A673 (cell line): ENCODE data around the gene NRDE2. TPM values are rescaled to one million over a fixed set of nuclear protein-coding genes. Genes with fewer than 3 reads are reported as not detected.

Experiments
- BruUV-seq: library from RNA; stranded (reverse); fragments of 400-500 nt; replicated peaks from 2 replicates; lab custom pipeline; 2021; lab: Mats Ljungman, UMichigan
- CTCF ChIA-PET: fragments of 300-600 bp; sonication (Branson Sonifier 250); formaldehyde crosslinking; loops from one replicate; lab custom pipeline; 2022; ENCODE audit warnings: antibody characterized with exemption; lab: Charles Lee
- POLR2A ChIA-PET: fragments of 300-600 bp; sonication (Branson Sonifier 250); formaldehyde crosslinking; loops from one replicate; lab custom pipeline; 2022; ENCODE audit warnings: antibody characterized with exemption; ENCODE audit not compliant: low non-redundant PET; lab: Charles Lee
- DNase-seq: peaks from one replicate; pipeline ENCODE4 v3.0.0-alpha.2; 2015; ENCODE audit warnings: low spot score
- H3K27ac ChIP-seq: fragments of 200-600 bp; sonication (generic); 2 replicates; pipeline ENCODE4 v1.5.1; 2016; ENCODE audit warnings: mixed run types, low read depth, mild to moderate bottlenecking, mixed read lengths, antibody characterized with exemption, low read length; ENCODE audit not compliant: poor library complexity, severe bottlenecking
- H3K27me3 ChIP-seq: fragments of 200-600 bp; sonication (generic); replicated peaks from 2 replicates; pipeline ENCODE4 v1.6.1; 2017; ENCODE audit warnings: mixed run types, low read depth, mild to moderate bottlenecking, mixed read lengths, antibody characterized with exemption, low read length; ENCODE audit not compliant: insufficient read depth, poor library complexity
- H3K36me3 ChIP-seq: fragments of 200-600 bp; sonication (generic); 2 replicates; pipeline ENCODE4 v1.6.1; 2016; ENCODE audit warnings: mixed run types, mild to moderate bottlenecking, mixed read lengths, antibody characterized with exemption, low read length; ENCODE audit not compliant: insufficient read depth, poor library complexity, severe bottlenecking
- H3K4me1 ChIP-seq: fragments of 200-600 bp; sonication (generic); 2 replicates; pipeline ENCODE4 v1.6.1; 2017; ENCODE audit warnings: mixed run types, mild to moderate bottlenecking, mixed read lengths, antibody characterized with exemption, low read length; ENCODE audit not compliant: insufficient read depth, poor library complexity, severe bottlenecking
- H3K4me3 ChIP-seq: fragments of 200-600 bp; sonication (generic); 2 replicates; pipeline ENCODE4 v1.5.1; 2016; ENCODE audit warnings: low read depth, mixed run types, mild to moderate bottlenecking, mixed read lengths, low read length; ENCODE audit not compliant: poor library complexity, severe bottlenecking
- H3K9me3 ChIP-seq: fragments of 200-600 bp; sonication (generic); 2 replicates; pipeline ENCODE4 v1.6.1; 2016; ENCODE audit warnings: mixed run types, low read depth, mild to moderate bottlenecking, mixed read lengths, antibody characterized with exemption, low read length; ENCODE audit not compliant: poor library complexity, severe bottlenecking
- EZH2 ChIP-seq: fragments of 200-600 bp; sonication (generic); IDR thresholded peaks from 2 replicates; pipeline ENCODE4 v1.6.1; 2017; ENCODE audit warnings: borderline replicate concordance, low read depth, mild to moderate bottlenecking, mixed read lengths, antibody characterized with exemption, low read length; ENCODE audit not compliant: poor library complexity, severe bottlenecking
- intact Hi-C: fragments of 100-400 bp; cut with micrococcal nuclease; formaldehyde crosslinking; loops from one replicate; pipeline ENCODE4 v1.10.0; 2022; ENCODE audit not compliant: unreplicated experiment
- total RNA-seq: library from RNA; stranded (reverse); gene quantifications from 2 replicates; pipeline ENCODE4 v1.2.3, GENCODE V29; 2021
- TF ChIP-seq, protein P1 (sequence below): fragments of 300-800, 200-600 bp; sonication (generic); conservative IDR thresholded peaks from 2 replicates; pipeline ENCODE4 v1.5.1; 2017; ENCODE audit warnings: low read depth, mild to moderate bottlenecking, antibody characterized with exemption, low read length, moderate library complexity, mixed read lengths

Gene NRDE2
- total RNA-seq, 1 experiment from 2014 or later, result 19.7 TPM

DNA sequence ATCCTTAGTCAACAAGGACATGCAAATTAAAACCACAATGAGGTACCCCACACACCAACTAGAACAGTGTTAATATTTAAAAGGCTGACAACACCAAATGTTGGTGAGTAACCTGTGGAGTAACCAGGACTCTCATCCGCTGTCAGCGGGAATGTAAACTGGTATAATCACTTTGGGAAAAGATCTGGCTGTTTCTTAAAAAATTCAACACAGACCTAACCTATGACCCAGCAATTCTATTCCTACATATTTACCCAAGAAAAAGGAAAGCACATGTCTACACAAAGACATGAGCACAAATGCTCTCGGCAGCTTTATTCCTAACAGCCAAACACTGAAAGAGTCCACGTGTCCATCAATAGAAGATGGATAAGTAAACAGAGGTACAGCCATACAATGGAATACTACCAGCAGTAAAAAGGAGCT lies 26.6 kb downstream of the NRDE2 start:
- Histone ChIP-seq H3K4me1 (peaks cover 15% of the 10 kb centered on the region), H3K4me3 (no peak overlapping the region), H3K27ac (no peak overlapping the region), H3K27me3 (no peaks in the 10 kb centered on the region), H3K36me3 (no peaks in the 10 kb centered on the region), H3K9me3 (no peaks in the 10 kb centered on the region)
- BruUV-seq, result no TSS peak
- TF ChIP-seq, protein P1, sequence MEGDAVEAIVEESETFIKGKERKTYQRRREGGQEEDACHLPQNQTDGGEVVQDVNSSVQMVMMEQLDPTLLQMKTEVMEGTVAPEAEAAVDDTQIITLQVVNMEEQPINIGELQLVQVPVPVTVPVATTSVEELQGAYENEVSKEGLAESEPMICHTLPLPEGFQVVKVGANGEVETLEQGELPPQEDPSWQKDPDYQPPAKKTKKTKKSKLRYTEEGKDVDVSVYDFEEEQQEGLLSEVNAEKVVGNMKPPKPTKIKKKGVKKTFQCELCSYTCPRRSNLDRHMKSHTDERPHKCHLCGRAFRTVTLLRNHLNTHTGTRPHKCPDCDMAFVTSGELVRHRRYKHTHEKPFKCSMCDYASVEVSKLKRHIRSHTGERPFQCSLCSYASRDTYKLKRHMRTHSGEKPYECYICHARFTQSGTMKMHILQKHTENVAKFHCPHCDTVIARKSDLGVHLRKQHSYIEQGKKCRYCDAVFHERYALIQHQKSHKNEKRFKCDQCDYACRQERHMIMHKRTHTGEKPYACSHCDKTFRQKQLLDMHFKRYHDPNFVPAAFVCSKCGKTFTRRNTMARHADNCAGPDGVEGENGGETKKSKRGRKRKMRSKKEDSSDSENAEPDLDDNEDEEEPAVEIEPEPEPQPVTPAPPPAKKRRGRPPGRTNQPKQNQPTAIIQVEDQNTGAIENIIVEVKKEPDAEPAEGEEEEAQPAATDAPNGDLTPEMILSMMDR, result no peak
- no peak for TF ChIP-seq EZH2
- ChIA-PET POLR2A (interaction anchor here (0.7 kb wide), 1 partner anchor 82 kb away, joined by 5 read pairs; no protein-coding TSS in a partner anchor), CTCF (no interaction called here)
- intact Hi-C loops, result no loop called here
- DNase-seq, result no peak

DNA sequence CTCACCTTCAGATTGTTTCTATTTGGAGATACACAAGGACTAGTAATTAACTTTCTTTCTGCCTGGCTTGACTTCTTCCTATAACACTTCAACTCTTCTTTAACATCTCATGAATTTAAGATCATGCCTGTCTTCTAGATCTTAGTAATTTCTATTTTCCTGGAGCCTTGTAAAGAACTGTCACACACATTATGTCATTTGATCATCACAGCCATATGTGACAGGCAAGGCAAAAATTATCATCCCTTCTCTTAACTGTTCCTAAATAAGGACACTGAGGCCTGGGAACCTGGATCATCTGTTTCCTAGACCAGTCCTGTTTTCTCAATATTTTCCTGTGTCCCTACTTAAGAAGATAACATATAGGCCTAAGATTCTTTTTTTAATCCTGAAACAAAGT lies 27.2 kb downstream of the NRDE2 start:
- no TSS peak for BruUV-seq
- DNase-seq, result no peak
- Histone ChIP-seq H3K27me3 (no peaks in the 10 kb centered on the region), H3K9me3 (no peaks in the 10 kb centered on the region), H3K4me3 (no peak overlapping the region), H3K36me3 (no peaks in the 10 kb centered on the region), H3K4me1 (peaks cover 21% of the 10 kb centered on the region), H3K27ac (no peak overlapping the region)
- POLR2A ChIA-PET, result no interaction called here
- intact Hi-C loops, result loop anchor here (5.0 kb wide), 3 partner anchors 93 to 593 kb away; partner anchors contain the start of gene CALM1
- CTCF ChIA-PET, result no interaction called here
- TF ChIP-seq EZH2, result no peak
- TF ChIP-seq, protein P1, result no peak

DNA sequence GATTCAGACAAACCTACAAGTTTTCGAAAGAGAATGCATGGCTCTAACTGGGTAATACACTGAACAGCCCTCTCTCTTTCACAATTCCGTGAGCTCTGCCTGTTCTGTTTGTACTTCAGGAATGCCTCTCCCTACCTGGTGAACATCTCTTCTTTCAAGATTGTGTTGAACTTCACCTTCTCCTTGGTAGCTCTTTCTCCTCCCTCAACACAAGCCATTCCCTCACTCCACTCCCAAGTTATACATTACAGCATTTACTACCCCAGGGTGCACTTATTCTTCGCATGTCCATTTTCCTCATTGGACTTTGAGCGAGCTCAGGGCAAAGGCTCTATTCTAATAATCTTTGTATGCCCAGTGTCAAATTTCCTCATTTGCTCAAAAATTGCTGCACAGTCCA lies 28.3 kb downstream of the NRDE2 start:
- H3K9me3 ChIP-seq, result no peaks in the 10 kb centered on the region
- ChIA-PET CTCF (interaction anchor here (1.2 to 3.3 kb wide), 2 partner anchors 393 to 456 kb away, joined by 3 to 26 read pairs; no protein-coding TSS in a partner anchor), POLR2A (no interaction called here)
- H3K36me3 ChIP-seq, result no peaks in the 10 kb centered on the region
- no peak overlapping the region for H3K4me3 ChIP-seq
- intact Hi-C loops, result loop anchor here (5.0 kb wide), 3 partner anchors 94 to 594 kb away; partner anchors contain the start of gene CALM1
- H3K27me3 ChIP-seq, result no peaks in the 10 kb centered on the region
- H3K4me1 ChIP-seq, result peaks cover 23% of the 10 kb centered on the region
- TF ChIP-seq, protein P1, result no peak
- no peak for TF ChIP-seq EZH2
- no peak for DNase-seq
- no peak overlapping the region for H3K27ac ChIP-seq
- BruUV-seq, result no TSS peak
